Measurements from ENCODE around the gene DNAJB2. TPM values are rescaled to one million over a fixed set of nuclear protein-coding genes. Genes with fewer than 3 reads are reported as not detected.

Gene DNAJB2
- total RNA-seq, 1 donor from 2014 or later = 59.2 TPM

DNA sequence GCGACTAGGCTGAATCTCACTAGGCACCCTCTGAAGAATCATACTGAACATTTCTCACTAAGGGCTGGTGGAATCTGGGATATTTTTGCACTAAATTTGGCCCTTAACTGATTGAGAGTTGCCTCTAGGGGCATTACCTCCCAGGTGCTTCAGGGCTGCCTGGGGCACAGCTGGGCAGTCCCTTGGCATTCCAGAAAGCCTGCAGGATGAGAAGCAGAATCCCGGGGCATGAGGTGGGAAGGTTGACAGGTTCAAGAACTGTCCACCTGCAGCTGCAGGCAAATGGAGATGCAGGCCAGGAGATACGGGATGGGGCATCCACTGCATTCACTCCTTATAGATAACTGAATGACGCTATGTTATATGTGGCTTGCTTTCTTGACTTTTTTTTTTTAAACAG lies 46.0 kb downstream of the DNAJB2 start:
- no peaks in the 10 kb centered on the region for H3K9me3 Mint-ChIP-seq
- peaks cover 90% of the 10 kb centered on the region for H3K27me3 Mint-ChIP-seq (ENCODE audit: low read depth)
- TF ChIP-seq, protein P1, sequence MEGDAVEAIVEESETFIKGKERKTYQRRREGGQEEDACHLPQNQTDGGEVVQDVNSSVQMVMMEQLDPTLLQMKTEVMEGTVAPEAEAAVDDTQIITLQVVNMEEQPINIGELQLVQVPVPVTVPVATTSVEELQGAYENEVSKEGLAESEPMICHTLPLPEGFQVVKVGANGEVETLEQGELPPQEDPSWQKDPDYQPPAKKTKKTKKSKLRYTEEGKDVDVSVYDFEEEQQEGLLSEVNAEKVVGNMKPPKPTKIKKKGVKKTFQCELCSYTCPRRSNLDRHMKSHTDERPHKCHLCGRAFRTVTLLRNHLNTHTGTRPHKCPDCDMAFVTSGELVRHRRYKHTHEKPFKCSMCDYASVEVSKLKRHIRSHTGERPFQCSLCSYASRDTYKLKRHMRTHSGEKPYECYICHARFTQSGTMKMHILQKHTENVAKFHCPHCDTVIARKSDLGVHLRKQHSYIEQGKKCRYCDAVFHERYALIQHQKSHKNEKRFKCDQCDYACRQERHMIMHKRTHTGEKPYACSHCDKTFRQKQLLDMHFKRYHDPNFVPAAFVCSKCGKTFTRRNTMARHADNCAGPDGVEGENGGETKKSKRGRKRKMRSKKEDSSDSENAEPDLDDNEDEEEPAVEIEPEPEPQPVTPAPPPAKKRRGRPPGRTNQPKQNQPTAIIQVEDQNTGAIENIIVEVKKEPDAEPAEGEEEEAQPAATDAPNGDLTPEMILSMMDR (conservative IDR thresholded peaks at IDR 0.05) = no peak
- H3K4me1 Mint-ChIP-seq = no peaks in the 10 kb centered on the region
- no peak for DNase-seq (ENCODE audit: low read depth, low spot score)
- H3K4me3 Mint-ChIP-seq = no peak overlapping the region
- H3K27ac Mint-ChIP-seq (ENCODE audit: unreplicated experiment) = no peak overlapping the region
- no peaks in the 10 kb centered on the region for H3K36me3 Mint-ChIP-seq (ENCODE audit: low read depth)

DNA sequence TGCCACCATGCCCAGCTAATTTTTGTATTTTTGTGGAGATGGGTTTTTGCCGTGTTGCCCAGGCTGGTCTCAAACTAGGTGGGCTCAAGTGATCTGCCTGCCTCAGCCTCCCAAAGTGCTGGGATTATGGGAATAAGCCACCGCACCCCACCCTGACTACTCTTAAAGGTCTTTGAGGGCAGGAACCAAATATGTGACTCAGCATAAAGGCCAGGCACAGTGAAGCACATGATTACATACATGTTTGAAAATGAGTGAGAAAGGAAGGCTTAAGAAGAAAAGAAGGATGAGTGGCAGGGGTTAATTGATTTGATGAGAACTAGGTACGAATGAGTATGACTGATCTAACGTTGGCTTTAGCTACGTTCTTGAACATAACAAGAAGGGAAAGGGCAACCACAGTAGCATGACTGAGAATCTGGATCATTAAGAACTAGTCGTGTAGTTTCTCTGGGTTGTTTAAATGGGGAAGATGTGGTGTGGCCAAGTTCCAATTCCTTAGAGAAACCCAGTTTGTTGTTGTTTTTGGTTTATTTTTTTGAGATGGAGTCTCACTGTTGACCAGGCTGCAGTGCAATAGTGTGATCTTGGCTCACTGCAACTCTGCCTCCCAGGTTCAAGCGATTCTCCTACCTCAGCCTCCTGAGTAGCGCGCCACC lies 46.6 kb downstream of the DNAJB2 start:
- TF ChIP-seq, protein P1 (conservative IDR thresholded peaks at IDR 0.05) = no peak
- H3K36me3 Mint-ChIP-seq (ENCODE audit: low read depth) = no peaks in the 10 kb centered on the region
- H3K4me1 Mint-ChIP-seq = no peaks in the 10 kb centered on the region
- peaks cover 96% of the 10 kb centered on the region for H3K27me3 Mint-ChIP-seq (ENCODE audit: low read depth)
- no peak for DNase-seq (ENCODE audit: low read depth, low spot score)
- H3K9me3 Mint-ChIP-seq = no peaks in the 10 kb centered on the region
- no peak overlapping the region for H3K27ac Mint-ChIP-seq (ENCODE audit: unreplicated experiment)
- no peak overlapping the region for H3K4me3 Mint-ChIP-seq

DNA sequence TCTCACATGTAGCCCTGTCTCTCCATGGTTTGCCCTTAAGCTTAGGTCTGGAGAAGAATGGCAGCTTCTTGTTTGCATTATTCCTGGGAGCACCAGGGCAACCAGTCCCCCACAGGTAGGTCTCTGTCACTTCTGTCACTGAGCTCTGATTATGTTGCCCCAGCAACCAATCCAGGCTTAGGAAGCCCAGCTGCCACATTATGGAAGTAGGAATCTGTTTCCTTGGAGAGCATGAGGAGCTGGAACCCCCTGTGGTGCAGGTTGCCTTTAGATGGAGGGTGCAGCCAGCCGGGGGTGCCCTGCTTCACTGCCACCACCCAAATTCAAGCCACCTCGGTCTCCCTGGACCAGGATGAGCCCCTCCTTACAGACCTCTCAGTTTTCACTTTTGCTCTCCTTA lies 48.6 kb downstream of the DNAJB2 start:
- TF ChIP-seq, protein P1 (conservative IDR thresholded peaks at IDR 0.05) = no peak
- peaks cover 98% of the 10 kb centered on the region for H3K27me3 Mint-ChIP-seq (ENCODE audit: low read depth)
- no peaks in the 10 kb centered on the region for H3K36me3 Mint-ChIP-seq (ENCODE audit: low read depth)
- H3K27ac Mint-ChIP-seq (ENCODE audit: unreplicated experiment) = no peak overlapping the region
- H3K4me3 Mint-ChIP-seq = no peak overlapping the region
- no peaks in the 10 kb centered on the region for H3K4me1 Mint-ChIP-seq
- H3K9me3 Mint-ChIP-seq = no peaks in the 10 kb centered on the region
- DNase-seq (ENCODE audit: low read depth, low spot score) = no peak

DNA sequence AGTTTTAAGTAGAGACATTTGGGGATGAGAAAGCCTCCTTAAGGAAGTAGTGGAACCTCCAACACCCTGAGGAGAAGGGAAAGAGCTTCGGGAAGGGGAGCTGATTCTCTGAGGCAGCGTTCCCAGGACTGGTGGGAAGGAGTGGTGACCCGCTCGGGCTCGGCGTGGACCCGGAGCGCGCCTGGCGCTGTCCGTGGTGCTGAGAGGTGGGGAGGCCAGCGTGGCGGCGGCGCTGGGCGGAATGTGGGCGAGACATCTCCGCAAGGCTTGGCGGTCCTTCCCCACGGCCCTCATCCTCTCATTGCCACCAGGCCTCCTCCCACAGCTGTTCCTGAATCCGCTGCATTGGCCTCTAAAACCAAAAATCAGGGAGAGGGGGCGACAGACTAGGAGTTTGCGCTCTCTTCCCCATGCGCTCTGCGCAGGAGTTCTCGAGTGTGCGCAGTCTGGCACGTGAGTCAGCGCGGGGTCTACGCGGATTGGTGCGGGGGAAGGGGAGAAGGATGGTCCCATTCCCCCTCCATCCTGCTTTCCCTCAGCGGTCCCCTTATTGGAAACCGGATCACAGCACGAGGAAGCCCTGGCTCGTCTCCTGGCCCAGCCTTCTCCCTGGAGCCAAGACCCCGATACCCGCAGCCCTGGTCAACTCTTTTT lies 52.5 kb downstream of the DNAJB2 start:
- Mint-ChIP-seq H3K4me1 (peaks cover 3% of the 10 kb centered on the region), H3K36me3 (ENCODE audit: low read depth) (no peaks in the 10 kb centered on the region), H3K9me3 (no peaks in the 10 kb centered on the region), H3K27me3 (ENCODE audit: low read depth) (peaks cover 100% of the 10 kb centered on the region), H3K27ac (ENCODE audit: unreplicated experiment) (no peak overlapping the region), H3K4me3 (no peak overlapping the region)
- TF ChIP-seq, protein P1 (conservative IDR thresholded peaks at IDR 0.05) = no peak
- peak; percentile 72 for DNase-seq (ENCODE audit: low read depth, low spot score)

DNA sequence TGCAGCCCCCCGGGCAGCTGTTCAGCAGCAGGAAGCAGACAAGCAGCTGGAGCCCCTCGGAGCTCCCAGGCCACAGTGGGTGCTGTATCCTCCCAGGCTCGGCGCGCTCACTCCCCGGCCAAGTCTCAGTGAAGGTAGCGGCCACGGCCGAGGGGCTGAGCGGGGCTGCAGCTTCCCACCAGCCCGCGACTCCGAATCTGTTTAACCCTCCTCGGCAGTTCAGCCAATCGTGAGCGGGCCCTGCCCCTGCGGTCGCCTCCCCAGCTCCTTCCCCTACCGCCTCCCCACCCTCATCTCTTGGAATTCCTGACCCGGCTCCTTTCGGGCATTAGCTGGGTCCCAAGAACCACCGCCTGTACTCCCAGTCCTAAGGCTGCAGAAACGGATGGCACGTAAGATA lies 53.4 kb downstream of the DNAJB2 start, which contains the start of gene RESP18:
TSS of gene RESP18 (minus strand) at position 203 of the 400 bp plus-strand sequence.
- no peaks in the 10 kb centered on the region for H3K9me3 Mint-ChIP-seq
- H3K27me3 Mint-ChIP-seq (ENCODE audit: low read depth) = peaks cover 97% of the 10 kb centered on the region
- H3K4me1 Mint-ChIP-seq = peaks cover 3% of the 10 kb centered on the region
- no peaks in the 10 kb centered on the region for H3K36me3 Mint-ChIP-seq (ENCODE audit: low read depth)
- TF ChIP-seq, protein P1 (conservative IDR thresholded peaks at IDR 0.05) = no peak
- DNase-seq (ENCODE audit: low read depth, low spot score) = no peak
- no peak within 1 kb of the TSS for H3K27ac Mint-ChIP-seq (ENCODE audit: unreplicated experiment)
- no peak within 1 kb of the TSS for H3K4me3 Mint-ChIP-seq
